Spleen (tissue), 11 donors: Measurements from ENCODE around the gene RADIL. TPM values are rescaled to one million over a fixed set of nuclear protein-coding genes. Genes with fewer than 3 reads are reported as not detected.
"Not testable (repeated sequence)": the region's sequence is repeated elsewhere in the genome, so short reads cannot be mapped to it uniquely, and the experiment has no call there.

ENCODE experiments used
- DNase-seq: peaks from one replicate; pipeline ENCODE4 v3.0.0-alpha.2; 2020
- H3K27ac ChIP-seq, 8 donors: fragments of 200-600 bp; sonication (generic) in 7 of 8; 1 replicate in 4 of 8; 2 replicates in 4 of 8; pipeline versions ENCODE4 v1.5.0 to v1.8.0; 2016 to 2021; ENCODE audit warnings: inconsistent platforms in 4 of 8, mild to moderate bottlenecking in 4 of 8, moderate library complexity in 1 of 8
- H3K27me3 ChIP-seq, 7 donors: fragments of 200-600 bp; sonication (generic) in 6 of 7; replicated peaks in 1 of 7; 1 replicate in 4 of 7; 2 replicates in 3 of 7; pipeline versions ENCODE4 v1.5.0 to v1.8.0; 2016 to 2021; ENCODE audit warnings: inconsistent platforms in 3 of 7, mild to moderate bottlenecking in 1 of 7
- H3K36me3 ChIP-seq, 6 donors: fragments of 200-600 bp; sonication (generic) in 5 of 6; 1 replicate in 4 of 6; 2 replicates in 2 of 6; pipeline versions ENCODE4 v1.5.0 to v1.8.0; 2016 to 2021; ENCODE audit warnings: inconsistent platforms in 2 of 6
- H3K4me1 ChIP-seq, 6 donors: fragments of 200-600 bp; sonication (generic) in 5 of 6; 1 replicate in 3 of 6; 2 replicates in 3 of 6; pipeline versions ENCODE4 v1.5.0 to v1.8.0; 2016 to 2021; ENCODE audit warnings: inconsistent platforms in 3 of 6
- H3K4me3 ChIP-seq, 8 donors: fragments of 200-600 bp; sonication (generic) in 7 of 8; 1 replicate in 4 of 8; 2 replicates in 4 of 8; pipeline versions ENCODE4 v1.5.0 to v1.8.0; 2016 to 2021; ENCODE audit warnings: inconsistent platforms in 4 of 8, mild to moderate bottlenecking in 4 of 8, moderate library complexity in 2 of 8
- H3K9me3 ChIP-seq, 8 donors: fragments of 200-600 bp; sonication (generic) in 7 of 8; 1 replicate in 4 of 8; 2 replicates in 4 of 8; pipeline versions ENCODE4 v1.5.0 to v1.8.0; 2016 to 2021; ENCODE audit warnings: inconsistent platforms in 4 of 8
- CTCF ChIP-seq, 11 experiments: fragments of 200-600 bp in 7 of 11; fragments of 450-650 bp in 4 of 11; sonication (generic) in 4 of 11; IDR thresholded peaks in 8 of 11; conservative IDR thresholded peaks in 3 of 11; 1 replicate in 7 of 11; 2 replicates in 4 of 11; pipeline versions ENCODE4 v1.4.0 to v1.8.0; 2016 to 2021; ENCODE audit warnings: antibody characterized with exemption in 11 of 11, inconsistent platforms in 4 of 11, mild to moderate bottlenecking in 1 of 11
- POLR2A ChIP-seq, 3 donors: fragments of 450-650 bp; IDR thresholded peaks; one replicate each; pipeline ENCODE4 v1.5.1; 2017; ENCODE audit warnings: antibody characterized with exemption in 3 of 3, mild to moderate bottlenecking in 1 of 3
- POLR2AphosphoS5 ChIP-seq, 3 donors: sonication (generic); formaldehyde crosslinking; IDR thresholded peaks; one replicate each; pipeline ENCODE4 v1.5.1; 2017; ENCODE audit warnings: antibody characterized with exemption in 3 of 3
- WGBS, 5 donors: extraction: QIAGEN DNeasy Blood & Tissue Kit in 3 of 5; methylation state at CpG; one replicate each; pipeline versions ENCODE4 v1.1.5 to v1.1.7; 2013 to 2018; 5-methylcytosine and 5-hydroxymethylcytosine counted together
- intact Hi-C: fragments of 100-400 bp; cut with DNase I; formaldehyde crosslinking; loops from one replicate; pipeline ENCODE4 v1.15.0; 2023; ENCODE audit warnings: low total_unique reads
- polyA plus RNA-seq, 3 donors: library from polyadenylated mRNA; stranded (reverse); fragments of 200-250 nt; gene quantifications; one replicate each; pipeline ENCODE4 v1.2.1, GENCODE V29; 2013
- total RNA-seq, 7 donors: library from RNA; depleted of rRNA in 3 of 7; stranded (reverse); fragments of >200 nt in 3 of 7; fragmentation: NEBNext Ultra II Directional in 4 of 7; extraction: Animal tissue kit (Norgen Biotek cat#: 25700) in 4 of 7; gene quantifications; one replicate each; pipeline versions ENCODE4 v1.1.0 to v1.2.1, GENCODE V29; 2016 to 2021
- donor health status: healthy with polysubstance abuse.
- donor health status: DM: no; HTN: no; CAD: no; lungs with moderate emphysema.
- donor health status: DM: no; HTN: no; CAD: no.
- donor health status: Bipolar disorder and iron deficiency.
- donor health status: healthy.
- donor health status: DM: no; HTN: no; CAD: no.
- donor health status: DM: yes; HTN: yes; CAD: no.

RADIL gene
- total and polyA plus RNA-seq, 10 donors = 0.24 to 2.8 (median 1.5) TPM

- Histone ChIP-seq H3K27ac (no peak overlapping the region), H3K4me3 (no peak overlapping the region), H3K27me3 (peaks cover 0 to 8% (median 0%) of the 10 kb centered on the region in 7 donors), H3K4me1 (no peaks in the 10 kb centered on the region), H3K36me3 (no peaks in the 10 kb centered on the region), H3K9me3 (peaks cover 0 to 15% (median 10%) of the 10 kb centered on the region in 8 donors)
- intact Hi-C loops = no loop called here
- 82 to 87% (median 86%) methylated on average over 8 of the region's 8 CpGs for WGBS, 5 donors
- no peak for DNase-seq
- no peak for TF ChIP-seq POLR2AphosphoS5 (IDR thresholded peaks at IDR 0.05)
- TF ChIP-seq CTCF (IDR thresholded peaks at IDR 0.05 in 8 of 11, conservative IDR thresholded peaks at IDR 0.05 in 3 of 11) = no peak
- no peak for TF ChIP-seq POLR2A (IDR thresholded peaks at IDR 0.05)
Measured at GRCh38 chr7:4893929-4894475, 10.5 kb upstream of the RADIL start.

- H3K9me3 ChIP-seq = peaks cover 0 to 15% (median 10%) of the 10 kb centered on the region in 8 donors
- peaks cover 0 to 17% (median 0%) of the 10 kb centered on the region in 7 donors for H3K27me3 ChIP-seq
- WGBS, 5 donors = 75 to 92% (median 87%) methylated on average over 4 of the region's 4 CpGs
- intact Hi-C loops, H3K27ac ChIP-seq, DNase-seq, H3K4me1 ChIP-seq, H3K4me3 ChIP-seq, H3K36me3 ChIP-seq: not testable (repeated sequence)
Measured at GRCh38 chr7:4893188-4893587, 9.7 kb upstream of the RADIL start.

GRCh38 chr7:4891522-4891921 is 8.0 kb upstream of the RADIL start:
- DNase-seq, H3K27ac ChIP-seq, H3K4me1 ChIP-seq, intact Hi-C loops, H3K36me3 ChIP-seq, H3K4me3 ChIP-seq: not testable (repeated sequence)
- Histone ChIP-seq H3K9me3 (peaks cover 0 to 15% (median 10%) of the 10 kb centered on the region in 8 donors), H3K27me3 (peaks cover 0 to 27% (median 0%) of the 10 kb centered on the region in 7 donors)
- WGBS, 5 donors = 51 to 81% (median 67%) methylated on average over 2 of the region's 2 CpGs

- Histone ChIP-seq H3K4me3 (no peak overlapping the region), H3K36me3 (no peaks in the 10 kb centered on the region), H3K27me3 (peaks cover 0 to 46% (median 0%) of the 10 kb centered on the region in 7 donors), H3K27ac (no peak overlapping the region), H3K9me3 (peaks cover 0 to 12% (median 9%) of the 10 kb centered on the region in 8 donors), H3K4me1 (no peaks in the 10 kb centered on the region)
- TF ChIP-seq POLR2AphosphoS5 (IDR thresholded peaks at IDR 0.05) (no peak), CTCF (IDR thresholded peaks at IDR 0.05 in 8 of 11, conservative IDR thresholded peaks at IDR 0.05 in 3 of 11) (no peak), POLR2A (IDR thresholded peaks at IDR 0.05) (no peak)
- no peak for DNase-seq
- 24 to 58% (median 48%) methylated on average over 1 of the region's 1 CpG for WGBS, 5 donors
- intact Hi-C loops = no loop called here
Measured at GRCh38 chr7:4889682-4890081, 6.2 kb upstream of the RADIL start.

DNA sequence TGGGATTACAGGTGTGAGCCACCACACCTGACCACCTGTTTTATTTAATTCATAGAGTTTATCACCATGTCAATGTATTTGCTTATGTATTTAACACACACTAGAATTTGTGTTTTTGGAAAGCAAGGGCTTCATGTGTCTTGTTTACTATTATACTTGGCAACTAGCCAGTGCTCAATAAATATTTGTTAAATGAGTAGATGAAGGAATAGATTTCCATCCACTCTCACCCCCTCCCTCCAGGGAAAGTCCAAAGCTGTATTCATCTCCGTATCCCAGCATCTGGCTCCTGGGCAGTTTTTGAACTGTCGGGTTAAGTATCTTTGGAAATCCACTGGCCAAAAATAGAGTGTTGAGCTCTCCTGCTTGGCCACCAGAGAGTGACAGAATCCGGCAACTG is 4.6 kb upstream of the RADIL start:
- Histone ChIP-seq H3K27me3 (peaks cover 0 to 61% (median 11%) of the 10 kb centered on the region in 7 donors), H3K27ac (no peak overlapping the region), H3K4me3 (no peak overlapping the region), H3K9me3 (peaks cover 0 to 4% (median 0%) of the 10 kb centered on the region in 8 donors), H3K4me1 (peaks cover 0 to 10% (median 6%) of the 10 kb centered on the region in 6 donors), H3K36me3 (no peaks in the 10 kb centered on the region)
- TF ChIP-seq POLR2A (IDR thresholded peaks at IDR 0.05) (no peak), POLR2AphosphoS5 (IDR thresholded peaks at IDR 0.05) (no peak), CTCF (IDR thresholded peaks at IDR 0.05 in 8 of 11, conservative IDR thresholded peaks at IDR 0.05 in 3 of 11) (no peak)
- no peak for DNase-seq
- WGBS, 5 donors = 76 to 88% (median 79%) methylated on average over 3 of the region's 3 CpGs
- intact Hi-C loops = no loop called here
